Limb (tissue), 2 donors: Measurements from ENCODE around the gene PROM1.

Experiments used
- DNase-seq, 2 donors: peaks; one replicate each; pipeline ENCODE4 v3.0.0-alpha.2; 2016; ENCODE audit errors: extremely low spot score in 2 of 2

The PROM1 gene

GRCh38 chr4:15951781-15952180, 132.0 kb downstream of the PROM1 start:
- no peak for DNase-seq

GRCh38 chr4:15948826-15949225, 135.0 kb downstream of the PROM1 start:
- no peak for DNase-seq

GRCh38 chr4:15947684-15948083, 136.1 kb downstream of the PROM1 start:
- no peak for DNase-seq

- DNase-seq, result no peak
These were observed 138.3 kb downstream of the PROM1 start for GRCh38 chr4:15945516-15945915.

GRCh38 chr4:15944895-15945294, 138.9 kb downstream of the PROM1 start:
- no peak for DNase-seq

GRCh38 chr4:15942283-15942682, 141.5 kb downstream of the PROM1 start:
- DNase-seq, result no peak

- DNase-seq, result no peak
These were observed 145.2 kb downstream of the PROM1 start, which contains the start of gene FGFBP1 for GRCh38 chr4:15938640-15939039. Gene FGFBP1 (minus strand): TSS chr4:15938740. CDS start chr4:15936632, 2,108 bp downstream.

GRCh38 chr4:15938182-15938581, 145.6 kb downstream of the PROM1 start:
- no peak for DNase-seq

GRCh38 chr4:15936495-15936894, 147.3 kb downstream of the PROM1 start:
- DNase-seq, result no peak

- no peak for DNase-seq
These were observed 148.1 kb downstream of the PROM1 start for GRCh38 chr4:15935504-15936402.

GRCh38 chr4:15934259-15934658, 149.6 kb downstream of the PROM1 start:
- no peak for DNase-seq

- DNase-seq, result no peak
These were observed 152.2 kb downstream of the PROM1 start for GRCh38 chr4:15931451-15932210.

- DNase-seq, result no peak
These were observed 153.5 kb downstream of the PROM1 start for GRCh38 chr4:15930314-15930713.

- no peak for DNase-seq
These were observed 154.3 kb downstream of the PROM1 start for GRCh38 chr4:15929540-15929939.

- DNase-seq, result no peak
These were observed 154.9 kb downstream of the PROM1 start for GRCh38 chr4:15928883-15929282.

- DNase-seq, result no peak
These were observed 157.3 kb downstream of the PROM1 start for GRCh38 chr4:15926486-15926885.

- no peak for DNase-seq
These were observed 158.0 kb downstream of the PROM1 start for GRCh38 chr4:15925830-15926229.

GRCh38 chr4:15921592-15921932, 162.3 kb downstream of the PROM1 start:
- DNase-seq, result no peak

GRCh38 chr4:15920723-15921591, 162.9 kb downstream of the PROM1 start:
- no peak for DNase-seq

- no peak for DNase-seq
These were observed 165.2 kb downstream of the PROM1 start for GRCh38 chr4:15918484-15919129.
